GM10847 (cell line): ENCODE data around the gene BRD3.

ENCODE experiments used
- POLR2A ChIP-seq: IDR thresholded peaks from 2 replicates; pipeline ENCODE4 v1.6.1; 2011; ENCODE audit not compliant: insufficient read length; ENCODE audit errors: extremely low read depth

Gene BRD3

DNA sequence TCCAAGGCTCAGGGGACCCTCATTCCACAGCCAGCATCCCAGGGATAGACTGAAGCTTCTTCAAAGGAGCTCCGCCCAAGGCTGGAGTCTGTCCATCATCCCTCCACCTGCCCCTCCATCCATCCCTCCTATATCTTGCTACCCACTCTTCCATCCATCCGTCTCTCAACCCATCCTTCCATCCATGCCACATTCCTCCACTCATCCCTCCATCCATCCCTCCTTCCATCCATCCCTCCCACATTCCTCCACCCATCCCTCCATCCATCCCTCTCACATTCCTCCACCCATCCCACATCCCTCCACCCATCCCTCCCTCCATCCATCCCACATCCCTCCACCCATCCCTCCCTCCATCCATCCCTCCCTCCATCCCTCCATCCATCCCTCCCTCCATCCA, 70.2 kb downstream of the BRD3 start:
- TF ChIP-seq POLR2A: no peak

DNA sequence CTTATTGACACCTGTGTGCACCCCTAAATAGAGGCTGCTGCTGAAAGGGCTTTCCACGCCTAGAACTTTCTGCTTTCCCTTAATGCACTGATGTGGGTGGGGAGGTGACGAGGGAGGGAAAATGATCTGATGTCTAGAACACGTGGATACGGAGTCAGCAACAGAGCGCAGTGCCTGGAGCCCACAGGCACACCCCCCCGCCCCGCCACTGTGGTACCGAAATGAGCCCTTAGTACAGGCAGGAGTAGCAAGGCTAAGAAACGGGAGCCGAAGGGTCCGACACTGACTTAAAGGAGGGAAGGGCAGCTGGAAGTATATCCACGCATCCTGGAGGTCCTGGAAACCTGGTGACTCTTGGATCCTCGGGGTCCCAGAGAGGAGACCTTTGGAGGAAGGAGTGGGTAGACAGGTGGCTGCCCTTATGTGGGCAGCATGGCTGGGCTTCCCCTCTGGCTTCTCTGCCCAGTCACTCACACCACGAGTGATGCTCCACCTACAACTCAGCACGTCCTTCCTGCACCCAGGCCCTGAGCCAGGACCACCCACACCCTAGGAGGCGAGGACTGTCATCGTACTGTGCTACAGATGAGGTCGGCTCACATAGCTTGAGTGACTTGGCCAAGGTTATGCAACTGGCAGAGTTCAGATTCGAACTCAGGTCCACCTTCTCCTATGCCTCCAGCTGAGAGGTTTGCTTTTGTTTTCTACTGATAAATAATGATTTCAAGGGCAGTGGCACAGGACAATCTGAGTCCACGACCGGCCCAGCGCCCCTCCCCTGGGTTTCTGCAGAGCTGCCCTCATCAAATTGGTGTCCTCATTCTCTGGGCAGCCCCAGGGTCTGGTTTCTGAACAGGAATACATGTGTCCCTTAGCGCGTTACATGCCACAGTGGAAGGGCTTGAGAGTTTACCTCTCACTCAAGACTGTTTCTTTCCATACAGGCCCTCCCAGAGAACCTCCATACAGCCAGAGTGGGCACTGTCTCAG, 71.0 kb downstream of the BRD3 start:
- TF ChIP-seq POLR2A: no peak

DNA sequence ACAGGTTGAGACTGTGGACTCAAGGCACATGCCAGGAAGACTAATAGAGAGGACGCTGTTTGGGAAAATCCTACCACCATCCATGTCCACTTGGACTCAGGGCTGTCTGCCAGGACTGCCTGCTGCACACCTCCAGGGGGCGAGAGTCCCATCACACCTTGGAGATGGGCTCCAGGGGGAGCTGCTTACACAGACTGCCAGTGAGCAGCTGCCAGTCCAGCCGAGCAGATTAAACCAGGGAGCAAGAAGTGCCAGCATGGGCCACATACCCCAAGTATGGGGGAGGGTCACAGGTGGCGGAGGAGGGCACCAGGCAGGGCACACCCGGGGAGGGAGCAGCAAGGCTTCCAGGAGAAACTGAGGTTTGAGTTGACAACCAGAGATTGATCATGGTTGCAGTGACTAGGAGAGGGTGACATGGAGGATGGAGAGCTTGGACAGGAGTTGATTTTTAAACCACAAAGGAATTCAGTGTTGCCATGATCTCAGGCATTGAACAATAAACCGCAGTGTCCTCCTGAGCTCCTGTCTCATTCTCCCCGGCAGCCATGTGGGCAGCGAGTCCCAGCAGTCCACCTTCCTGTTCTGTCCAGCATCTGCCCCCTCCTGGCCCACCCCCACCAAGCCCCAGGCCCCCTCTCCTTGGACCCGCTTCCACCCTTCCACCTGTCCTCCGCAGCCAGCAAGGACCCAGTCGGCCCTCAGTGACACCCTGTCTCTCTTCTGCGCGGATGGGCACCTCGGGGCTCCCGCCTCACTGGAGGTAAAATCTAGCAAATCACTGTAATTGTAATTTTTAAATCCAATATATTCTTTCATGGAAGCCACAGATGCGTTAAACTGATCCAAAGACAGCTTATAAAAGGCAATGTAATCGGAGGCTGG, 72.6 kb downstream of the BRD3 start:
- TF ChIP-seq POLR2A: no peak

DNA sequence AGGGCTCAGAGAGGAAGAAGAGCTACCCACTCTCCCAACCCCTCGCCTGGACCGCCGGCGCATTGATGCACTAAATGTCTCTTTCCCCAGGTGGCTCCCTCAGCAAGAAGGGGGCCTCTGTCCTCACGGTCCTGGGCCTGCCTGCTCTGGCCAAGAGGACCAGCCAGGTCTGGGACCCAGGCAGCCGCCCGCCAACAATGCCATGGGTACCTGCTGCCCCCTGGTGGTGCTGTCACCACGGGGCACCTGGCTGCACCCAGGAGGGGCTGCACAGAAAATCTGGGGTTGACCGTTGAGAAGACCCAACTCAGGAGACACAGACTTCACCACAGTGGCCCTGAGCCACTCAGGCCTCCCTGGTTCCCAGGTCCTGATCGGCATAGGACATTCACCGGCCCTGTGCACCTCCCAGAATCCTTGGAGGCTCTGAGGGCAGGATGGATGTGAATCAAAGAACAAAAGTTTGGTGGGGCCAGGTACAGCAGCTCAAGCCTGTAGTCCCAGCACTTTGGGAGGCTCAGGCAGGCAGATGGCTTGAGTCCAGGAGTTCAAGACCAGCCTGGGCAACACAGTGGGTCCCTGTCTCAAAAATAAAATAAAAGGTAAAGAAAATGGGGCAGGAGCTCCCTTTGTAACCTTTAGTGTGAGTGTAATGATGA, 73.3 kb downstream of the BRD3 start:
- TF ChIP-seq POLR2A: no peak

DNA sequence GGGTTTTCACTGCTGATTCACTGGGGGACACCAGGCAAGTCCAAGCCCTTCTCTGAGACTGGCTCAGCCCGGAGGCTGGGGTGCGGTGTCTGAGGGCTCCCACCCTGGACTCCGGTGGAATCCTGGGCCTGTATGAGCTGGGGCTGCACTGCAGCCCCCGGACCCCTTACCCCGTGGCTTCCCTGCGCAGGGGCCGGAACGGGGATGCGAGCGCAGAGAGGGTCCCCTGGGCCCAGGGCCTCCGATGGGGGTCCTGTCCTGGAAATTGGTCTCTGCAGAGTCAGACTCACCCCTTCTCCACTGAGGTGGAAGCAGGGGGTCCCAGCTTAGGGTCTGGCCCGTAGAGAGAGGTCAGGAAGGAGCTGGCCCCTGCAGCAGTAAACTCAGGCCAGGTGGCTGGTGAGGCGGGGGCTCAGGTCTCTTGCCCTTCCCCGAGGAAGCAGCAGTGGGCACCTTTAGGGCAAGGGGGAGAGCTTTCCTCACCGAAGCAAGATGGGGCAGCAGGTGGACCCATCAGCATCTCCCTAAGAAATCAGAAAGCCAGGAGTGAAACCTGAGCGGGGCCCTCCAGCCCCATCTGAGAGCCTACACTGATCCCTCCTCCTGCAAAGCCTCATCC, 74.1 kb downstream of the BRD3 start:
- TF ChIP-seq POLR2A: no peak

DNA sequence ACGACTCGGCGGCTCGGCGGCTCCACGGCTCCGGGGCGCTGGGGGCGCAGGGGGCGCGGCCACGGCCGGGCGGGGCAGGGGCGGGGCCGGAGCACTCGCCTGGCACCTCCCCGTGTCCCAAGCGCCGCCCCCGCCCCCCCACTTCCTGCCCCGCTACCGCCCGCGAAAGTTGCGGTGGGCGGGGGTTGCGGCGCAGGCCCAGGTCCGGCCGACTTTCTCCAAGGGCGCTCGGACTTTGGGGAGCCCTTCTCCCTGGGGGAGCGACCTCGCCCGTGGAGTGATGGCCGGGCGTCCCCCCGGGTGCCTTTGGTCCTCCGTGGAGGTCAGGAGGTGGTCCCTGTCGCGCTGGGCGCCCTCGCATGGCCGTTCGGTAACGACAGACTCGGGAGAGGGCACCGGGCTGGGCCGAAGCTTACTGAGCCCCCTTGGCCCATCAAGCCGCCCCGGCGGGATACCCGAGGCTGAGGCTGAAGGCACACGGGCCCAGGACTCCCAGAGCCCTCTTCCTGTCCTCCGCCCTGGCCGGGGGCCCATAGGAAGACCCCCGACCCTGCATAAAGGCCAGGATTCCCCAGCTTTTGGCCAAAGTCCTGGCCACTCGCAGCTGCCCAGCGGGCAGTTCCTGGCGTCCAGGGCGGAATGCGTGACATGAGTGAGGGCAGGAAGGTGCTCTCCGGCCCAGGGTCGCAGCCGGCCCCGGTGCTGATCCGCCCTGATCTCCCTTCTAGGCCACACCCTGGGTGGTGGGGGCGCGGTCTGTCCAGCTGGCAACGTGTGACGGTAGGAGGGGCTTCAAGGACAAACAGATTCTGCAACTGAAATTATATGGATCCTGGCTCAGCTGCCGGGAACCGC, 74.8 kb downstream of the BRD3 start:
- TF ChIP-seq POLR2A: no peak

DNA sequence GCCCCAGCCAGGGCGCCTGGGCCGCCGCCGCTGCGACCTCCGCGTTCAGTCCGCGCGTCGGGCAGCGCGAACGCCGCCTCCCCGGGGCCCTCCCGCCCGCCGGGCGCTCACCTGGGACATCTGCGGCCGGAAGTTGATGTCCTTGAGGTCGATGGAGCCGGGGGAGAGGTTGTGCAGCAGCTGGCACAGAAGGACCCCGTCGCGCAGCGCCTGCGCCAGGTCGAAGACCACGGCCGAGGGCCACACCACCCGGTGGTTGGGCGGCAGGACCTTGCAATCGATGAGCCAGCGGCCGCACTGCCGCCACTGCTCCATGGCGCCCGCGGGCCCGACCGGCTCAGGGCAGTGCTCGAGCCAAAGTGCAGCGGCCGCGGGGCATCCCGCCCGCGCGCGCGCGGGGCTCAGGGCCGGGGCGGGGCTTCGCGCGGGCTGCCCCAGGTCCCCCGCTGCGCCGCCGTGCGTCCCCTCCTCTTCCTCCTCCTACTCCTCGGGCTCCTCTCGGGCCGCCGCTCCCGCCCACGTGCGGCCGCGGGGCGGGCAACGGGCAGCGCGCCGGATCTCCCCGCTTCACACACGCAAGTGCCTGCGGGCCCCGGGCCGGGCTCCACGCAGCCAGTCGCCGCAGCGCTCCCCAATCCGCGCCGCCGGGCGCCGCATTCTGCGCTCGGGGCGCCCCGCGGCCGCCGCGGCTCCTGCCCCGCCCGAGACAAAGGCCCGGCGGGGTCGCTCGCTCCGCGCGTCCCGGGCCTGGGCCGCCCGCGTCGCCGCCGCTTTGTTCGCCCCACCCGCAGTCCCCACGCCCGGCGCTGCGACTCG, 75.7 kb downstream of the BRD3 start, which contains the start of gene VAV2:
Gene VAV2 (minus strand): TSS at position 361 of the 816 bp plus-strand sequence. CDS start 46 bp downstream, at position 315.
- TF ChIP-seq POLR2A: peak; percentile 58

DNA sequence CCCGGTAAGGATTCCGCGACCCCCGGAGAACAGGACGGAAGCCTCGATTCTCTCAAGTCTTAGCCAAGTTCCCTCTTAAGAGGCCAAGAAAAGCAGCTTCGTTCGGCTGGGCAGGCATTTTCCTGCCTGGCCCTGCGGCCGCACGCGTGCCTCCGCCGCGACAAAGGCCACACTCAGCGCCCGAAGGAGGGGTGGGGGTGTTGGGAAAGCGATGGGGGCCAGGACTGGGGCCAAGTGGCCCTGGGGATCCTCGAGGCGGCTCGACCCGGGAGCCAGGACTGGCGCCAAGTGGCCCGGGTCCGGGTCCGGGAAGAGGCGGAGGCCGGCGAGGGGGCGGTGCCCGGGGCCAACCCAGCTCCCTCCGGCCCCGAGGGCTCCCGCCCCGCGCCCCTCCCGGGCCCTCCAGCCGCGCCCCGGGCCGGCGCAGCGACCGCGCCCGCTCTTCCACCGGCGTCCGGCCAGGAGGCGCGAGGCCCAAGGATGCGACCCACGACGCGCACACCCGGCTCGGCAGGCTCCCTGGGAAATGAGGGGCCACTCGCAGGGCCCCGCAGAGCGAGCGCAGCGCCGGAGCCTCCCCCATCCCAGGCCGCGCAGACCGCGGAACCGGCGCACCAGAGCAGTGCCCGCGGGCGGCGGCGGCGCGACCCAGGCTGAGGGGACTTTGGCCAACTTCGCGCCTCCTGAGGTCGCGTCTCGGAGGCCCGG, 76.5 kb downstream of the BRD3 start:
- TF ChIP-seq POLR2A: no peak

DNA sequence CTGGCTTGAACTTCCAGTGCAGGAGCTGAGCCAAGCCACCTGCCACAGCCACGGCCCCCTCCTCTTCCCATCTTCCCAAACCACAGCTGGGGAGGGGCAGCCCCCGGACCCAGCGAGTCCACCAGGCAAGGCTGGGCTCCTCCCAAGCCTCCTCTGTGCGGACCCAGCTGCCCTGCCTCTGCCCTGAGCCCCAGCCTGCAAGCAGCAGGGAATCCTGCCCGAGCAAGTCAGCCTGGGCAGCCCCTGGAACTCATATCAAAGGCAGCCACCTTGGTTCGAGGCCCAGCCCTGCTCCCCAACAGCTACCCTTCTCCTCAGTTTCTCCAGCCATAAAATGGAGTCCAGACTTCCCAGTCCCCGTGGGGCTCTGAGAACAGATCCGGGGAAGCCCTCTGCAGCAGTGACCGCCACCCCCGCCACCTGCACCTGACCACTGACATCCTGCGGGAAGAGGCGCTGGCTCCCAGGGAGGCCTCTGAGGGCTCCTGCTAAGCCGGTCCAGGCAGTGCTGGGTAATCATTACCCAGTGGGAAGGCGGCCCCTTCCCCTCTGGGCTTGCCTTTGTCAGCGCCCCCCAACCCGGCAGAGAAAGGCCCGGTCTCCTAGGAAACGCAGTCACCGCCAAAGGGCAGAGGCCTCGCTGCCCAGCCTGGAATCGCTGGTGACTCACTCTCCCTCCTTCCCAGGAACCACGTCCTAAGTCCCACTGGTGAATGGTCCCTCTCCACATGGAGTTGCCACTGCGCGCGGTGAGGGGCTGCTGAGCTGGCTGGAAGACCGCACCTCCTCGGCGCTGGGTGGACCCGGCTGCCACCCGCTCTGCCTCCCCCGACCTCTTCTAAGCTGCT, 77.2 kb downstream of the BRD3 start:
- no peak for TF ChIP-seq POLR2A

DNA sequence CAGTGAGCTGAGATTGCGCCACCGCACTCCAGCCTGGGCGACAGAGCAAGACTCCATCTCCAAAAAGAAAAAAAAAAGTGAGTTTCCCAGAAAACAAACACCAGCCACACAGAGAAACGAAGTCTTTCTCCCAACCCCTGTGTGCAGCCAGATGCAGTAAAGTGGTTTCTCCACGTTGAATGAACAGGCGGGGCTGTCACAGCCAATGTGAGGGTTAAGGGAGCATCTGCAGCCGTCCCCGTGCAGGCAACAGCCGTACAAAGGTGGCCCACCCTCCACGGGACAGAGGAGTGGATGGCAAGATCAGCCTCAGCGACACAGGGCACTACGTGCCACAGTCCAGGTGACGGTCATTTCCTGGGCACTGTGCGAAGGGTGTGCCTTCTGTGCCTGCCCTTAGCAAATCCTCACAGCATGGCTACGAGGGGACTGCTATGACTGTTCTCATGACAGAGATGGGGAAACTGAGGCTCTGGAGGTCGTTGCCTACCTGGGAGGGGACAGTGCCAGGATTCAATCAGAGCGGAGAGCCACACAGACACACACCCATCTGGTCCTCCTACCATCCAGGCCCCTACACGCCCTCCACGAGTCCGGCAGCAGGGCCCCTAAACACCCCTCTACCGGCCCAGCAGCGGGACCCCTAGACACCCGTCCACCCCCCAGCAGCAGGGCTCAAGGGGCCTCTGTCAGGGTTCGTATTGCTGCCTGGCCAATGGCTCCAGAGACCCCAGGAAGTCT, 78.0 kb downstream of the BRD3 start:
- no peak for TF ChIP-seq POLR2A
